Trophoblast cell (in vitro differentiated cells and primary cell): ENCODE measurements around the gene CASP8AP2.
"Not testable (repeated sequence)": the region's sequence is repeated elsewhere in the genome, so short reads cannot be mapped to it uniquely, and the experiment has no call there.

Experiments
- DNase-seq, 2 donors: peaks; one replicate each; pipeline ENCODE4 v3.0.0-alpha.2; 2016
- H2AFZ ChIP-seq: 2 replicates; pipeline ENCODE4 v1.6.1; 2013; ENCODE audit warnings: low read length, moderate library complexity, mild to moderate bottlenecking; ENCODE audit not compliant: insufficient read depth, poor library complexity
- H2AK5ac ChIP-seq: 2 replicates; pipeline ENCODE4 v1.6.1; 2013; ENCODE audit warnings: mild to moderate bottlenecking, low read length
- H2BK120ac ChIP-seq: 2 replicates; pipeline ENCODE4 v1.6.1; 2013; ENCODE audit warnings: low read length, mild to moderate bottlenecking, moderate library complexity; ENCODE audit not compliant: insufficient read depth, poor library complexity
- H2BK12ac ChIP-seq: 2 replicates; pipeline ENCODE4 v1.6.1; 2013; ENCODE audit warnings: mild to moderate bottlenecking, low read length, moderate library complexity
- H2BK5ac ChIP-seq: 2 replicates; pipeline ENCODE4 v1.6.1; 2013; ENCODE audit warnings: low read length, low read depth, moderate library complexity, mild to moderate bottlenecking; ENCODE audit not compliant: poor library complexity
- H3K14ac ChIP-seq: 2 replicates; pipeline ENCODE4 v1.6.1; 2013; ENCODE audit warnings: mild to moderate bottlenecking, low read length
- H3K18ac ChIP-seq: 2 replicates; pipeline ENCODE4 v1.6.1; 2013; ENCODE audit warnings: mild to moderate bottlenecking, low read length
- H3K23ac ChIP-seq: 2 replicates; pipeline ENCODE4 v1.6.1; 2013; ENCODE audit warnings: low read length
- H3K27ac ChIP-seq: 2 replicates; pipeline ENCODE4 v1.5.1; 2013; ENCODE audit warnings: low read depth, mild to moderate bottlenecking, inconsistent platforms, low read length, moderate library complexity
- H3K27me3 ChIP-seq: 2 replicates; pipeline ENCODE4 v1.6.1; 2013; ENCODE audit warnings: inconsistent platforms, mild to moderate bottlenecking, low read length, moderate library complexity; ENCODE audit not compliant: insufficient read depth
- H3K36me3 ChIP-seq, 2 experiments: 1 replicate in 1 of 2; 2 replicates in 1 of 2; pipeline ENCODE4 v1.6.1; 2013; ENCODE audit warnings: low read length in 2 of 2, mild to moderate bottlenecking in 2 of 2, moderate library complexity in 1 of 2; ENCODE audit not compliant: insufficient read depth in 2 of 2, control insufficient read depth in 1 of 2
- H3K4ac ChIP-seq: 2 replicates; pipeline ENCODE4 v1.6.1; 2013; ENCODE audit warnings: low read depth, mild to moderate bottlenecking, low read length, moderate library complexity
- H3K4me1 ChIP-seq, 2 experiments: 1 replicate in 1 of 2; 2 replicates in 1 of 2; pipeline ENCODE4 v1.6.1; 2013; ENCODE audit warnings: low read length in 2 of 2, mild to moderate bottlenecking in 2 of 2, moderate library complexity in 1 of 2; ENCODE audit not compliant: insufficient read depth in 2 of 2, control insufficient read depth in 1 of 2
- H3K4me2 ChIP-seq: 2 replicates; pipeline ENCODE4 v1.6.1; 2013; ENCODE audit warnings: inconsistent platforms, mild to moderate bottlenecking, low read length, moderate library complexity
- H3K4me3 ChIP-seq: 2 replicates; pipeline ENCODE4 v1.5.1; 2013; ENCODE audit warnings: mild to moderate bottlenecking, low read depth, low read length, inconsistent platforms
- H3K79me1 ChIP-seq: one replicate; pipeline ENCODE4 v1.6.1; 2013; ENCODE audit warnings: low read length
- H3K79me2 ChIP-seq: 2 replicates; pipeline ENCODE4 v1.6.1; 2013; ENCODE audit warnings: low read length, mild to moderate bottlenecking; ENCODE audit not compliant: control insufficient read depth, insufficient read depth, poor library complexity
- H3K9ac ChIP-seq: 2 replicates; pipeline ENCODE4 v1.6.1; 2013; ENCODE audit warnings: mild to moderate bottlenecking, low read length
- H3K9me3 ChIP-seq: 2 replicates; pipeline ENCODE4 v1.6.1; 2013; ENCODE audit warnings: low read depth, mild to moderate bottlenecking, control low read depth, inconsistent platforms, low read length; ENCODE audit not compliant: insufficient read depth
- H4K12ac ChIP-seq: 2 replicates; pipeline ENCODE4 v1.6.1; 2013; ENCODE audit warnings: low read depth, mild to moderate bottlenecking, low read length, moderate library complexity
- H4K8ac ChIP-seq: 2 replicates; pipeline ENCODE4 v1.6.1; 2013; ENCODE audit warnings: low read depth, mild to moderate bottlenecking, low read length, moderate library complexity
- H4K91ac ChIP-seq: one replicate; pipeline ENCODE4 v1.6.1; 2013; ENCODE audit warnings: low read depth, mild to moderate bottlenecking, low read length, moderate library complexity
- WGBS: extraction: QIAGEN DNeasy Blood & Tissue Kit; methylation state at CpG from one replicate; pipeline ENCODE4 v1.1.7; 2013; ENCODE audit warnings: missing lambda C conversion rate; ENCODE audit not compliant: insufficient read length, insufficient coverage; ENCODE audit errors: extremely low coverage; 5-methylcytosine and 5-hydroxymethylcytosine counted together

Gene CASP8AP2

DNA sequence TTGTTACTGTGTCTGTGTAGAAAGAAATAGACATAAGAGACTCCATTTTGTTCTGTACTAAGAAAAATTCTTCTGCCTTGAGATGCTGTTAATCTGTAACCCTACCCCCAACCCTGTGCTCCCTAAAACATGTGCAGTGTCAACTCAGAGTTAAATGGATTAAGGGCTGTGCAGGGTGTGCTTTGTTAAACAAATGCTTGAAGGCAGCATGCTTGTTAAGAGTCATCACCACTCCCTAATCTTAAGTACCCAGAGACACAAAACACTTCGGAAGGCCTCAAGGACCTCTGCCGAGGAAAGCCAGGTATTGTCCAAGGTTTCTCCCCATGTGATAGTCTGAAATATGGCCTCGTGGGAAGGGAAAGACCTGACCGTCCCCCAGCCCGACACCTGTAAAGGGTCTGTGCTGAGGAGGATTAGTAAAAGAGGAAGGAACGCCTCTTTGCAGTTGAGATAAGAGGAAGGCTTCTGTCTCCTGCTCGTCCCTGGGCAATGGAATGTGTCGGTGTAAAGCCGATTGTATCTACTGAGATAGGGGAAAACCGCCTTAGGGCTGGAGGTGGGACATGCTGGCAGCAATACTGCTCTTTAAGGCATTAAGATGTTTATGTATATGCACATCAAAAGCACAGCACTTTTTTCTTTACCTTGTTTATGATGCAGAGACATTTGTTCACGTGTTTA lies 61.3 kb downstream of the CASP8AP2 start:
- not testable (repeated sequence) for H4K8ac ChIP-seq, H3K4ac ChIP-seq, H3K27me3 ChIP-seq, H3K79me2 ChIP-seq, H3K79me1 ChIP-seq, H4K91ac ChIP-seq, H3K36me3 ChIP-seq, H3K9me3 ChIP-seq, H3K23ac ChIP-seq, H3K4me2 ChIP-seq, H3K4me1 ChIP-seq, H2BK12ac ChIP-seq, H3K14ac ChIP-seq, H2BK5ac ChIP-seq, H4K12ac ChIP-seq, H2AK5ac ChIP-seq, H3K4me3 ChIP-seq, H3K18ac ChIP-seq, H2AFZ ChIP-seq, H2BK120ac ChIP-seq, H3K9ac ChIP-seq, H3K27ac ChIP-seq
- WGBS, result no CpG with 5 or more reads among the region's 11 CpGs
- DNase-seq, result peak; percentile 67 to 81

DNA sequence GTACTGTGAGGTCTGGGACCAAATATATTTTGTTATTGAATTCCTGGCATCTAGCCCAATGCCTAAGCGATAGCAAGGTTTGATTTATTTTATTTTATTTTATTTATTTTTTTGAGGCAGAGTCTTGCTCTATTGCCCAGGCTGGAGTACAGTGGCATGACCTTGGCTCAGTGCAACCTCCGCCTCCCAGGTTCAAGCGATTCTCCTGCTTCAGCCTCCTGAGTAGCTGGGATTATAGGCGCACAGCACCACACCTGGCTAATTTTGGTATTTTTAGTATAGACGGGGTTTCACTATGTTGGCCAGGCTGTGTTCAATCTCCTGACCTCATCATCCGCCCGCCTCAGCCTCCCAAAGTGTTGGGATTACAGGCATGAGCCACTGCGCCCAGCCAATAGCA lies 62.9 kb downstream of the CASP8AP2 start:
- H3K18ac ChIP-seq, H2AFZ ChIP-seq, H2BK120ac ChIP-seq, H4K12ac ChIP-seq, H2BK12ac ChIP-seq, H4K8ac ChIP-seq, H3K36me3 ChIP-seq, H3K4me3 ChIP-seq, H2AK5ac ChIP-seq, H3K79me2 ChIP-seq, H3K4me1 ChIP-seq, H2BK5ac ChIP-seq, H3K4ac ChIP-seq, H3K23ac ChIP-seq, H3K9ac ChIP-seq, H3K4me2 ChIP-seq, H3K14ac ChIP-seq, H3K27me3 ChIP-seq, H3K9me3 ChIP-seq, H4K91ac ChIP-seq, H3K27ac ChIP-seq, H3K79me1 ChIP-seq: not testable (repeated sequence)
- no CpG with 5 or more reads among the region's 8 CpGs for WGBS
- peak in 1 of 2 donors; percentile 30 for DNase-seq

DNA sequence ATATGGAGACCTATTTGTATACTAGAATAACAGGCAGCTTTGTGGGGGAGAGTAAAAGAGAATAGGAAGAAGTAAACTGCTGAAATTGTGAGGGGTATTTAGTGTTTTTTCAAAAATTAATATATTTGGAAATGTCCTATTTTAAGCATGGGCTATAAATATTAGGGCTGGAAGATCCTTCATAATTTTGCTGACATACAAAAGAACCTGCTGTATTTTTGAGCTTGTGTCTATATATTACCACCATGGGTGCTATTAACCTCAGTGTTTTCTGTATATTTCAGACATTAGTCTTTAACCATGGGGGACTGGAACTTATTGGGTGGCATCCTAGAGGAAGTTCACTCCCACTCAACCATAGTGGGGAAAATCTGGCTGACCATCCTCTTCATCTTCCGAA lies 64.5 kb downstream of the CASP8AP2 start, which contains the start of gene GJA10:
Gene GJA10, plus strand, starts transcription at position 301 of the 400 bp plus-strand sequence. Its CDS starts 0 bp downstream, at position 301.
- Histone ChIP-seq H3K23ac (no peak within 1 kb of the TSS), H4K8ac (no peak within 1 kb of the TSS), H4K12ac (no peak within 1 kb of the TSS), H3K4ac (no peak within 1 kb of the TSS), H2AFZ (no peak within 1 kb of the TSS), H3K79me1 (no peaks in the 10 kb centered on the region), H2BK120ac (no peak within 1 kb of the TSS), H3K4me3 (no peak within 1 kb of the TSS), H2AK5ac (no peak within 1 kb of the TSS), H3K79me2 (no peaks in the 10 kb centered on the region), H3K27ac (no peak within 1 kb of the TSS), H4K91ac (no peak within 1 kb of the TSS), H3K14ac (no peak within 1 kb of the TSS), H3K36me3 (no peaks in the 10 kb centered on the region), H3K9me3 (no peaks in the 10 kb centered on the region), H3K9ac (no peak within 1 kb of the TSS), H3K4me1 (no peaks in the 10 kb centered on the region), H3K27me3 (no peaks in the 10 kb centered on the region), H3K4me2 (no peak within 1 kb of the TSS), H2BK12ac (no peak within 1 kb of the TSS), H3K18ac (no peak within 1 kb of the TSS), H2BK5ac (no peak within 1 kb of the TSS)
- DNase-seq, result no peak
- WGBS, result no CpG with 5 or more reads among the region's 1 CpG

DNA sequence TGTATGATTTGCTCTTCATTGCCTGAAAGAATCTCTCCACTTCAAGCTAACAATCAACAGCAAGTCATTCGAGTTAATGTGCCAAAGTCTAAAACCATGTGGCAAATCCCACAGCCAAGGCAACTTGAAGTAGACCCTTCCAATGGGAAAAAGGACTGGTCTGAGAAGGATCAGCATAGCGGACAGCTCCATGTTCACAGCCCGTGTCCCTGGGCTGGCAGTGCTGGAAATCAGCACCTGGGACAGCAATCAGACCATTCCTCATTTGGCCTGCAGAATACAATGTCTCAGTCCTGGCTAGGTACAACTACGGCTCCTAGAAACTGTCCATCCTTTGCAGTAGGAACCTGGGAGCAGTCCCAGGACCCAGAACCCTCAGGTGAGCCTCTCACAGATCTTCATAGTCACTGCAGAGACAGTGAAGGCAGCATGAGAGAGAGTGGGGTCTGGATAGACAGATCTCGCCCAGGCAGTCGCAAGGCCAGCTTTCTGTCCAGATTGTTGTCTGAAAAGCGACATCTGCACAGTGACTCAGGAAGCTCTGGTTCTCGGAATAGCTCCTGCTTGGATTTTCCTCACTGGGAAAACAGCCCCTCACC lies 65.7 kb downstream of the CASP8AP2 start:
- H3K9ac ChIP-seq, result peak overlapping the region; percentile 42
- H2BK12ac ChIP-seq, result no peak overlapping the region
- H2AK5ac ChIP-seq, result no peak overlapping the region
- WGBS, result no CpG with 5 or more reads among the region's 8 CpGs
- no peak overlapping the region for H3K23ac ChIP-seq
- no peak overlapping the region for H2AFZ ChIP-seq
- H3K9me3 ChIP-seq, result no peaks in the 10 kb centered on the region
- H2BK5ac ChIP-seq, result no peak overlapping the region
- H3K14ac ChIP-seq, result no peak overlapping the region
- no peak overlapping the region for H4K8ac ChIP-seq
- no peak overlapping the region for H3K4me2 ChIP-seq
- no peak overlapping the region for H2BK120ac ChIP-seq
- H3K79me2 ChIP-seq, result no peaks in the 10 kb centered on the region
- H4K12ac ChIP-seq, result no peak overlapping the region
- no peak overlapping the region for H3K4ac ChIP-seq
- H3K27ac ChIP-seq, result no peak overlapping the region
- H3K4me3 ChIP-seq, result no peak overlapping the region
- DNase-seq, result peak; percentile 23 to 60
- no peak overlapping the region for H3K18ac ChIP-seq
- H3K27me3 ChIP-seq, result no peaks in the 10 kb centered on the region
- no peaks in the 10 kb centered on the region for H3K36me3 ChIP-seq
- H4K91ac ChIP-seq, result no peak overlapping the region
- H3K79me1 ChIP-seq, result no peaks in the 10 kb centered on the region
- no peaks in the 10 kb centered on the region for H3K4me1 ChIP-seq
